PC-3 (cell line): ENCODE results near the gene ZNF445. TPM values are rescaled to one million over a fixed set of nuclear protein-coding genes. Genes with fewer than 3 reads are reported as not detected.

Experiments used
- ATAC-seq: fragments of 200-7000 bp; cut with Tn5 transposase; 2 replicates; pipeline ENCODE4 v1.9.1; 2020; ENCODE audit warnings: mild to moderate bottlenecking, moderate library complexity
- Bru-seq: library from RNA; stranded (reverse); fragments of 400-500 nt; gene quantifications from one replicate; lab custom pipeline; 2021; lab: Mats Ljungman, UMichigan
- BruChase-seq, 2 experiments: library from RNA; stranded (reverse); fragments of 400-500 nt; gene quantifications; one replicate each; lab custom pipeline; 2021; lab: Mats Ljungman, UMichigan
- BruUV-seq: library from RNA; stranded (reverse); fragments of 400-500 nt; replicated peaks from 2 replicates; lab custom pipeline; 2021; lab: Mats Ljungman, UMichigan
- CTCF ChIA-PET: fragments of 300-600 bp; sonication (Branson Sonifier 250); formaldehyde crosslinking; loops from one replicate; lab custom pipeline; 2022; ENCODE audit warnings: antibody characterized with exemption; lab: Charles Lee
- POLR2A ChIA-PET: fragments of 300-600 bp; sonication (Branson Sonifier 250); formaldehyde crosslinking; loops from one replicate; lab custom pipeline; 2022; ENCODE audit warnings: antibody characterized with exemption; ENCODE audit not compliant: unreplicated experiment; lab: Charles Lee
- DNase-seq: peaks from one replicate; pipeline ENCODE4 v3.0.0-alpha.2; 2015
- H2AFZ ChIP-seq: fragments of 300-600 bp; sonication (generic); 2 replicates; pipeline ENCODE4 v1.6.0; 2016; ENCODE audit warnings: antibody characterized with exemption, low read length
- H3F3A ChIP-seq: fragments of 300-600 bp; sonication (generic); one replicate; pipeline ENCODE4 v1.6.0; 2017; ENCODE audit warnings: antibody characterized with exemption, low read length, control low read depth, mild to moderate bottlenecking; ENCODE audit not compliant: unreplicated experiment
- H3K27ac ChIP-seq: fragments of 300-600 bp; sonication (generic); 2 replicates; pipeline ENCODE4 v1.5.1; 2016; ENCODE audit warnings: mild to moderate bottlenecking, low read length
- H3K27me3 ChIP-seq: fragments of 300-600 bp; sonication (generic); 2 replicates; pipeline ENCODE4 v1.6.1; 2016; ENCODE audit warnings: low read length, mixed read lengths
- H3K36me3 ChIP-seq: fragments of 300-600 bp; sonication (generic); 2 replicates; pipeline ENCODE4 v1.6.1; 2016; ENCODE audit warnings: low read depth, mixed run types, low read length, mixed read lengths
- H3K4me1 ChIP-seq: fragments of 300-600 bp; sonication (generic); 2 replicates; pipeline ENCODE4 v1.5.1; 2016; ENCODE audit warnings: low read length; ENCODE audit not compliant: insufficient read depth
- H3K4me2 ChIP-seq: fragments of 300-600 bp; sonication (generic); 2 replicates; pipeline ENCODE4 v1.6.0; 2016; ENCODE audit warnings: low read length
- H3K4me3 ChIP-seq: fragments of 300-600 bp; sonication (generic); 2 replicates; pipeline ENCODE4 v1.5.1; 2016; ENCODE audit warnings: mild to moderate bottlenecking, low read length, mixed read lengths
- H3K79me2 ChIP-seq: fragments of 300-600 bp; sonication (generic); 2 replicates; pipeline ENCODE4 v1.6.1; 2017; ENCODE audit warnings: low read length, mixed read lengths
- H3K9ac ChIP-seq: fragments of 300-600 bp; sonication (generic); 2 replicates; pipeline ENCODE4 v1.6.0; 2016; ENCODE audit warnings: mild to moderate bottlenecking, low read length
- H3K9me2 ChIP-seq: fragments of 300-600 bp; sonication (generic); replicated peaks from 2 replicates; pipeline ENCODE4 v1.6.1; 2016; ENCODE audit warnings: mixed run types, low read length, mixed read lengths
- H3K9me3 ChIP-seq: fragments of 300-600 bp; sonication (generic); 2 replicates; pipeline ENCODE4 v1.6.1; 2016; ENCODE audit warnings: low read length, mixed read lengths
- H4K20me1 ChIP-seq: fragments of 300-600 bp; sonication (generic); 2 replicates; pipeline ENCODE4 v1.6.1; 2016; ENCODE audit warnings: low read length, mixed read lengths
- EZH2 ChIP-seq: fragments of 300-600 bp; sonication (generic); IDR thresholded peaks from one replicate; pipeline ENCODE4 v1.6.1; 2017; ENCODE audit warnings: antibody characterized with exemption, mild to moderate bottlenecking, low read length; ENCODE audit not compliant: unreplicated experiment
- EZH2phosphoT487 ChIP-seq: fragments of 300-600 bp; sonication (generic); IDR thresholded peaks from 2 replicates; pipeline ENCODE4 v1.6.1; 2018; ENCODE audit warnings: mild to moderate bottlenecking, antibody characterized with exemption, low read length, borderline replicate concordance
- intact Hi-C: fragments of 100-400 bp; cut with micrococcal nuclease; formaldehyde crosslinking; loops from 2 replicates; pipeline ENCODE4 v1.9.0; 2023
- long read RNA-seq: library from polyadenylated mRNA; unstranded; transcript quantifications from one replicate; pipeline ENCODE4 v2.0.0, GENCODE V29; 2021; ENCODE audit not compliant: unreplicated experiment
- total RNA-seq: library from RNA; depleted of rRNA; stranded (reverse); fragments of >200 nt; gene quantifications from 2 replicates; pipeline ENCODE4 v1.2.3, GENCODE V29; 2014; rRNA removed
- TF ChIP-seq, protein P1 (sequence below): fragments of 300-600 bp; sonication (generic); conservative IDR thresholded peaks from 2 replicates; pipeline ENCODE4 v1.5.1; 2017; ENCODE audit warnings: antibody characterized with exemption, low read depth, mild to moderate bottlenecking, low read length

Gene ZNF445
- total RNA-seq (7.7 and 8.2 TPM in 2 replicates), Bru-seq, nascent RNA (percentile 77 among the genes with signal in this experiment), BruChase-seq, experiment 1, labeled RNA remaining after a 6-hour chase (percentile 86 among the genes with signal in this experiment), BruChase-seq, experiment 2, labeled RNA remaining after a 2-hour chase (percentile 86 among the genes with signal in this experiment)
- long read RNA-seq, full-length matches to known transcripts = 4 of 21 reads
- long read RNA-seq, partial matches to known transcripts = 3 of 21 reads
- long read RNA-seq, other reads (novel, unspliced or antisense) = 14 of 21 reads

DNA sequence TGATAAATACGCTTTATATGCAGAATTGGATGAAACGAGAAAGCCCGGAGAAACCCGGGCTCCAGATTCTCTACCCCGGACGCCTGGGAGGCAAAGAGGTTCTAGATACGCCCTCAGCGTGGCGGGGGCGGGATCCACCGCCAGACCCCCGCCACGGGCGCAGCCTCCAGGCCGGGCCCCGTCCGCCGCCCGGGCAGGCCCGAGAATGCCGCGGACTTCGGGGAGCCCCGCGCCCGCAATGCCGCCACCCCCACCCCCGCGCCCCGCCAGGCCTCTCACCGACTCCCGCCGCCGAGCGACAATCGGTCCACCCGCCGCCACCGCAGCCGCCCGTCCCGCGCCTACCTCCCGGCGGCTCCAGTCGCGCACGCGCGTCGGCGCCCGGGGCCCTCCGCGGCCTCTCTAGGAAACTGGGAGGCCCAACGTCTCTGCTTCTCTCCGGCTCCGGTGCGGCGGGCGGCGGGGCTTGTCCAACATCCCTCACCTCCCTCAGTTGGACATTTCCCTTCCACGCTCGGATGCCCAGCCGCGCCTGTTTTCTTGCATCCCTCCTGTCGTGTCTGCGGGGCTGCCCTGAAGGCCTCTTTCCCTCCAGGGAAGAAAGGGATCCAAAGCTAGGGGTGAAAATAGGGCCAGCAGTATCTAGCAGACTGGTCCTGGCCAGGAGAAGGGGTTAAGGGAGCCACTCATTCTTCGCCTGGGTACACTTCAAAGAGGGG, at the start of gene ZNF445:
Gene ZNF445 (minus strand): TSS at position 359 of the 719 bp plus-strand sequence. CDS start 22,121 bp downstream, outside the sequence.
- peaks cover 47% of the 10 kb centered on the region for H3K79me2 ChIP-seq
- TF ChIP-seq EZH2 (no peak), EZH2phosphoT487 (no peak)
- TF ChIP-seq, protein P1, sequence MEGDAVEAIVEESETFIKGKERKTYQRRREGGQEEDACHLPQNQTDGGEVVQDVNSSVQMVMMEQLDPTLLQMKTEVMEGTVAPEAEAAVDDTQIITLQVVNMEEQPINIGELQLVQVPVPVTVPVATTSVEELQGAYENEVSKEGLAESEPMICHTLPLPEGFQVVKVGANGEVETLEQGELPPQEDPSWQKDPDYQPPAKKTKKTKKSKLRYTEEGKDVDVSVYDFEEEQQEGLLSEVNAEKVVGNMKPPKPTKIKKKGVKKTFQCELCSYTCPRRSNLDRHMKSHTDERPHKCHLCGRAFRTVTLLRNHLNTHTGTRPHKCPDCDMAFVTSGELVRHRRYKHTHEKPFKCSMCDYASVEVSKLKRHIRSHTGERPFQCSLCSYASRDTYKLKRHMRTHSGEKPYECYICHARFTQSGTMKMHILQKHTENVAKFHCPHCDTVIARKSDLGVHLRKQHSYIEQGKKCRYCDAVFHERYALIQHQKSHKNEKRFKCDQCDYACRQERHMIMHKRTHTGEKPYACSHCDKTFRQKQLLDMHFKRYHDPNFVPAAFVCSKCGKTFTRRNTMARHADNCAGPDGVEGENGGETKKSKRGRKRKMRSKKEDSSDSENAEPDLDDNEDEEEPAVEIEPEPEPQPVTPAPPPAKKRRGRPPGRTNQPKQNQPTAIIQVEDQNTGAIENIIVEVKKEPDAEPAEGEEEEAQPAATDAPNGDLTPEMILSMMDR = no peak
- H3K9me2 ChIP-seq = no peaks in the 10 kb centered on the region
- no peaks in the 10 kb centered on the region for H3F3A ChIP-seq
- intact Hi-C loops = loop anchor here (2.0 to 5.0 kb wide), 3 partner anchors 140 to 155 kb away; partner anchors contain the start of genes TCAIM and ZNF197
- H3K4me1 ChIP-seq = peaks cover 5% of the 10 kb centered on the region; the same call in 1 of the 2 replicates
- no TSS peak for BruUV-seq
- H4K20me1 ChIP-seq = no peaks in the 10 kb centered on the region
- H3K36me3 ChIP-seq = no peaks in the 10 kb centered on the region
- peak within 1 kb of the TSS; percentile 88 for H3K4me2 ChIP-seq
- peak within 1 kb of the TSS; percentile 83 for H3K4me3 ChIP-seq
- H3K27me3 ChIP-seq = no peaks in the 10 kb centered on the region
- H2AFZ ChIP-seq = peak within 1 kb of the TSS; percentile 100
- DNase-seq (peak; percentile 83), ATAC-seq (peak; percentile 90)
- no peaks in the 10 kb centered on the region for H3K9me3 ChIP-seq
- no peak within 1 kb of the TSS for H3K27ac ChIP-seq
- POLR2A ChIA-PET = interaction anchor here (0.6 kb wide), 1 partner anchor 8 kb away, joined by 3 read pairs; no protein-coding TSS in a partner anchor
- peak within 1 kb of the TSS; percentile 82 for H3K9ac ChIP-seq
- CTCF ChIA-PET = no interaction called here

GRCh38 chr3:44525060-44525459, 47.6 kb upstream of the ZNF445 start:
- Histone ChIP-seq H3K9ac (no peak overlapping the region), H2AFZ (no peak overlapping the region), H3K4me3 (no peak overlapping the region), H3K36me3 (no peaks in the 10 kb centered on the region), H3K27ac (no peak overlapping the region), H3F3A (no peaks in the 10 kb centered on the region), H3K9me3 (no peaks in the 10 kb centered on the region), H3K4me2 (no peak overlapping the region), H4K20me1 (no peaks in the 10 kb centered on the region), H3K79me2 (no peaks in the 10 kb centered on the region), H3K4me1 (no peaks in the 10 kb centered on the region), H3K27me3 (peaks cover 17% of the 10 kb centered on the region; the same call in 1 of the 2 replicates), H3K9me2 (no peaks in the 10 kb centered on the region)
- ChIA-PET POLR2A (no interaction called here), CTCF (interaction anchor here (0.6 kb wide), 1 partner anchor 384 kb away, joined by 4 read pairs; no protein-coding TSS in a partner anchor)
- DNase-seq (no peak), ATAC-seq (no peak)
- intact Hi-C loops = no loop called here
- BruUV-seq = no TSS peak
- TF ChIP-seq EZH2phosphoT487 (no peak), EZH2 (no peak)
- TF ChIP-seq, protein P1 = no peak
